Esophagus squamous epithelium (tissue), 5 donors: ENCODE measurements around the gene CPSF2. TPM values are rescaled to one million over a fixed set of nuclear protein-coding genes. Genes with fewer than 3 reads are reported as not detected.
A peak's percentile ranks its signal among the peaks of the same experiment; 100 is the strongest.

Experiments used
- DNase-seq: peaks from one replicate; lab custom pipeline; 2025; lab: John Stamatoyannopoulos, UW
- H3K27ac ChIP-seq, 4 donors: fragments of 200-600 bp; sonication (generic); one replicate each; pipeline ENCODE4 v1.5.1; 2016 to 2019; ENCODE audit warnings: mild to moderate bottlenecking in 1 of 4
- H3K27me3 ChIP-seq, 4 donors: fragments of 200-600 bp; sonication (generic); 1 replicate in 3 of 4; 2 replicates in 1 of 4; pipeline versions ENCODE4 v1.5.1 to v1.6.0; 2017 to 2021; ENCODE audit warnings: antibody characterized with exemption in 1 of 4
- H3K36me3 ChIP-seq, 3 donors: fragments of 200-600 bp; sonication (generic); one replicate each; pipeline ENCODE4 v1.5.1; 2016 to 2019
- H3K4me1 ChIP-seq, 3 donors: fragments of 200-600 bp; sonication (generic); one replicate each; pipeline ENCODE4 v1.5.1; 2017 to 2019
- H3K4me3 ChIP-seq, 4 donors: fragments of 200-600 bp; sonication (generic); 1 replicate in 3 of 4; 2 replicates in 1 of 4; pipeline ENCODE4 v1.5.1; 2016 to 2019; ENCODE audit warnings: mild to moderate bottlenecking in 2 of 4, moderate library complexity in 1 of 4
- H3K9me3 ChIP-seq, 3 donors: fragments of 200-600 bp; sonication (generic); one replicate each; pipeline ENCODE4 v1.5.1; 2016 to 2019
- CTCF ChIP-seq, 6 experiments: fragments of 450-650 bp in 4 of 6; fragments of 200-600 bp in 2 of 6; sonication (generic) in 2 of 6; IDR thresholded peaks; one replicate each; pipeline ENCODE4 v1.5.1; 2016 to 2019; ENCODE audit warnings: antibody characterized with exemption in 6 of 6, mild to moderate bottlenecking in 4 of 6, moderate library complexity in 4 of 6
- POLR2A ChIP-seq, 4 donors: fragments of 450-650 bp; IDR thresholded peaks; one replicate each; pipeline ENCODE4 v1.6.1; 2017; ENCODE audit warnings: antibody characterized with exemption in 4 of 4, mild to moderate bottlenecking in 4 of 4, moderate library complexity in 3 of 4
- WGBS, 2 donors: methylation state at CpG; one replicate each; pipeline ENCODE4 v1.1.5; 2018; 5-methylcytosine and 5-hydroxymethylcytosine counted together
- intact Hi-C: fragments of 100-400 bp; cut with DNase I; formaldehyde crosslinking; loops from one replicate; pipeline ENCODE4 v1.15.0; 2022
- total RNA-seq, 4 donors: library from RNA; depleted of rRNA; stranded (reverse); fragments of >200 nt; gene quantifications; one replicate each; pipeline ENCODE4 v1.1.0, GENCODE V29; 2016
- donor health status: DM: yes; HTN: yes; CAD: no.

Gene CPSF2
- total RNA-seq, 4 donors from 2014 or later, result 29.6 to 71.4 (median 46.7) TPM

DNA sequence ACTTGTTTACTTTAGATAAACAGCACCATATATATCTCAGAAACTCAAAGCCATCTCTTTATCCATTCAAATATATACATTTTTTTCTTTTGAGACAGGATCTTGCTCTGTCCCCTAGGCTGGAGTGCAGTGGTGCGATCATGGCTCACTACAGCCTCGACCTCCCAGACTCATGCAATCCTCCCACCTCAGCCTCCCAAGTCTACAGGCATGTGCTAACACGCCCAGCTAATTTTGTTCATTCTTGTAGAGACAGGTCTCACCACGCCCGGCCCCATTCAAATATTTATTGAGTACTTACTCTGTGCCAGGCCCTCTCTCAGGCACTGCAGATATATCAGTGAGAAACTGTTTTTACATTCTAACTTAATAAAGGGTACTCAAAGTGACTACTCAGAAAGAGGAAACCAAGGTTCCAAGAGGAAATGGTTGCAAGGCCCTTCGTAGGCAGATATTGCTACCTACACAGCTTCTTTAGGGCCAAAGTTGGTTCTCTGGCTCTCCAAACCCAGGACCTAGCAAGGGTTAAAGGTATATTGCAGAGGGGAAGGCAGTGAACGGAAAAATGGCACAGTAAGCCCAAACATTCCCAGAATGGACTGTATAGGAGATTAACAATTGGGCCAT, 18.3 kb upstream of the CPSF2 start:
- Histone ChIP-seq H3K27me3 (no peaks in the 10 kb centered on the region), H3K4me3 (no peak overlapping the region), H3K4me1 (peaks cover 5 to 63% (median 22%) of the 10 kb centered on the region in 3 donors), H3K27ac (no peak overlapping the region), H3K36me3 (no peaks in the 10 kb centered on the region), H3K9me3 (no peaks in the 10 kb centered on the region)
- no peak for DNase-seq
- TF ChIP-seq POLR2A (IDR thresholded peaks at IDR 0.05), result no peak
- TF ChIP-seq CTCF (IDR thresholded peaks at IDR 0.05), result no peak
- intact Hi-C loops, result no loop called here
- WGBS, 2 donors, result 73 to 76% methylated on average over 7 of the region's 7 CpGs

DNA sequence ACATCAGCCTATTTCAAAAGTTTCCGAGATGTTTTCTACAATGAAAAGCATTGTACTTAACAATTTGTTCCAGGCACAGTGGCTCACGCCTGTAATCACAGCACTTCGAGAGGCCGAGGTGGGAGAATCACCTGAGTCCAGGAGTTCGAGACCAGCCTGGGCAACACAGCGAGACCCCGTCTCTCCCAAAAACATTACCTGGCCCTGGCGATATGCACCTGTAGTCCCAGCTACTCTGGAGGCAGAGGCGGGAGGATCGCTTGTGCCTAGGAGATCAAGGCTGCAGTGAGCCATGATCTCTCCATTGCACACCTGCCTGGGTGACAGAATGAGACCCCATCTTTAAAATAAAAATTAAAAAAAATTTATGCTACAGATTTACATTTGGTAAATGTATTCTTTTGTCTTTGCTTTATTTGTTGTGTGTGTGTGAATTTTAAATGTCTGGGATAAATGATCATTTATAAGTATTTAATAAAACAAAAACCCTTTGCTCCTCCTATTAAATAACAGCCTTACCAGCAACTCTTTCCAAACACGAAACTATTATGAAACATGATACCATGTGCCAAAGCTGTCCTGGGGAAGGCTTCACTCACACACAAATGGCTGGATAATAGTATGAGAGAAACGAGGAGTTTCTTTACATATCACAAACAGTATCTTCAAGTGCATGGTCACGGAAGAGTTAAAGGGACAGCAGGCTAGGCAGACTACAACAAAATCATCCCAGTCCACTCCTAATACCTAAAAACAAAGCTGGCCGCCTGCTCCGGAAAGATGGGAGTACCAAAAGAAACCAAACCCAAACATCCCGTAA, 16.5 kb upstream of the CPSF2 start:
- no peaks in the 10 kb centered on the region for H3K36me3 ChIP-seq
- no peaks in the 10 kb centered on the region for H3K9me3 ChIP-seq
- 47 to 53% methylated on average over 16 of the region's 16 CpGs for WGBS, 2 donors
- peak overlapping the region; percentile 66 to 100 (median 83) for H3K4me3 ChIP-seq
- H3K27ac ChIP-seq, result peak overlapping the region; percentile 89 to 99 (median 96)
- TF ChIP-seq POLR2A (IDR thresholded peaks at IDR 0.05), result no peak
- no peak for TF ChIP-seq CTCF (IDR thresholded peaks at IDR 0.05)
- DNase-seq, result no peak
- H3K27me3 ChIP-seq, result no peaks in the 10 kb centered on the region
- intact Hi-C loops, result no loop called here
- H3K4me1 ChIP-seq, result peaks cover 5 to 57% (median 22%) of the 10 kb centered on the region in 3 donors

- WGBS, 2 donors, result 0 to 1% methylated on average over 8 to 10 of the region's 10 CpGs
- Histone ChIP-seq H3K27ac (peak overlapping the region; percentile 89 to 99 (median 96)), H3K4me1 (peaks cover 5 to 51% (median 22%) of the 10 kb centered on the region in 3 donors), H3K36me3 (no peaks in the 10 kb centered on the region), H3K9me3 (no peaks in the 10 kb centered on the region), H3K27me3 (no peaks in the 10 kb centered on the region), H3K4me3 (peak overlapping the region; percentile 66 to 100 (median 83))
- intact Hi-C loops, result no loop called here
- DNase-seq, result peak; percentile 8
- TF ChIP-seq CTCF (IDR thresholded peaks at IDR 0.05) (no peak), POLR2A (IDR thresholded peaks at IDR 0.05) (no peak)
Measured at GRCh38 chr14:92105893-92106142, 16.0 kb upstream of the CPSF2 start.

DNA sequence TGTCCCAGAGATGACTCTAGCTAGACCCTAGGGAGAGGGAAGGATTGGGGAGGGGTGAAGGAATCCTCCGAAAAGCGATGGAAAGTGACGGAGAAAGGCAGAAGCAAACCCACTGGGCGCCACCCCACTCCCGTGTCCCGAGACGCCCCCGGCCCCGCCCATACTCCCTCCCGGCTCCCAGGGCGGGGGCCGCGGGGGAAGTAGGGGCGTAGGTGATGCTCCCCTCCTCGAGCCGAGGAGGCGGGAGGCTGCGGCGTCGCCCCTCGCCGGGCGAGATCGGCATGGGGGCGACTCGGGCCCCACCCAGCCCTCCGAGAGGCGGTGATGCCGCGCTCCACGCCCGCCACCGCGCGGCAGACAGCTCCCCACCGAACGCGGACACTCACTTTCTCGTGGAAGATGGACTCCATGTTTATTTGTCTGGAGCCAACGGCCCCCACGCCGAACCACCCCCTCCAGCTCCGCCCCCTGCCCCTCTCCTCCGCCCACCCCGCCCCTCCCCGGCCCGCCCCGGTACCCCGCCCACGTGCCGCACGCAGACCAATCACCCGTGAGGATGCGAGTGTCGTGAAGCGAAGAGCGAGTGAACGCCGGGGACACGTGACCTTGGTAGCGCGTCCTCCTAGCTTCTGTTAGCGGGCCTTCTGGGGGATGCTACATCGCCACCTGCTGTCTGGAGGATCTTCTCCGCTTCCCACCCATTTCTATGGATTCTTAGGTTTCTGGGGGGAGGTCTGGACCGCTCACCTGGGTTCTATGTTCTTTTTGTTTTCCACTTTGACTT, 15.4 kb upstream of the CPSF2 start, which contains the start of gene ATXN3:
ATXN3 (minus strand) TSS at position 440 of the 784 bp plus-strand sequence; CDS start at position 410, 30 bp downstream.
- WGBS, 2 donors, result 0 to 1% methylated on average over 17 to 20 of the region's 66 CpGs
- TF ChIP-seq POLR2A (IDR thresholded peaks at IDR 0.05) (peak in 2 of 4 donors; percentile 45 to 64), CTCF (IDR thresholded peaks at IDR 0.05) (peak; percentile 57 to 85 (median 66))
- intact Hi-C loops, result no loop called here

More for the DNA sequence above, 15.4 kb upstream of the CPSF2 start, which contains the start of gene ATXN3:
- DNase-seq, result peak; percentile 86
- Histone ChIP-seq H3K4me3 (peak within 1 kb of the TSS; percentile 66 to 100 (median 83)), H3K27ac (peak within 1 kb of the TSS; percentile 89 to 99 (median 96)), H3K36me3 (no peaks in the 10 kb centered on the region), H3K27me3 (no peaks in the 10 kb centered on the region), H3K9me3 (no peaks in the 10 kb centered on the region), H3K4me1 (peaks cover 5 to 46% (median 22%) of the 10 kb centered on the region in 3 donors)
